GM21360 (cell line): ENCODE results near the gene C19orf18.
"Not testable (repeated sequence)": the region's sequence is repeated elsewhere in the genome, so short reads cannot be mapped to it uniquely, and the experiment has no call there.

Experiments used
- ATAC-seq: cut with Tn5 transposase; IDR thresholded peaks from one replicate; pipeline ENCODE4 v1.9.1; 2021; ENCODE audit warnings: mild to moderate bottlenecking, moderate library complexity; ENCODE audit not compliant: unreplicated experiment

The C19orf18 gene

DNA sequence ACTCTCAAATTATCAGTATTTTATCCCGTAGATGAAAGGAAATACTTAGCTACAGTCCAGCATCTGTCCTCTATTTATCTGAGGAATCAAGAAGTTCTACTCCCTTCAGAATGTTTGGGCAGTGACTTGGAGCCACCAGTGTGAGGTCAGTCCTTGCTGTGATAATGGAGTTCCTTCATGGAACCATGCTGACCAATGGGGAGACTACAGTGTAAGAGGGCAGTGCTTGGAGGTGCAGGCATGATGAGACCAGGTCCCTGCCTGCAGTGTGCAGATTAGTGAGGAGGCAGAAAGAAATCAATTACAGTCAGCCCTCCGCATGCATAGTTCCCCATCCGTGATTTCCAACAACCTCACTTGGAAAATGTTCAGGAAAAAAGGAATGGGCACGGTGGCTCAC lies at the start of gene C19orf18:
Gene C19orf18 (minus strand): TSS at position 101 of the 400 bp plus-strand sequence. CDS start 102 bp downstream, outside the sequence.
- no peak for ATAC-seq

DNA sequence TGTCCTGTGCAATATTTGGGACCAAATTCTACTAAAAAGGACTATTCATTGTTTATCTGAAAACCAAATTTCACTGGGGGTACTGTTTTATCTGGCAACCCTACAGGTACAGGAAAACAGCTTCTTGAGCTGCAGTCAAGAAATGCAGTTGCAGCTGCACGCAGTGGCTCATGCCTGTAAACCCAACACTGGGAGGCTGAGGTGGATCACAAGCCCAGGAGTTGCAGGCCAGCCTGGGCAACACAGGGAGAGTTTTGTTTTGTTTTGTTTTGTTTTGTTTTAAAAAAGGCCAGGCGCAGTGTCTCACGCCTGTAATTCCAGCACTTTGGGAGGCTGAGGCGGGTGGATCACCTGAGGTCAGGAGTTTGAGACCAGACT lies 47.9 kb upstream of the C19orf18 start:
- no peak for ATAC-seq

DNA sequence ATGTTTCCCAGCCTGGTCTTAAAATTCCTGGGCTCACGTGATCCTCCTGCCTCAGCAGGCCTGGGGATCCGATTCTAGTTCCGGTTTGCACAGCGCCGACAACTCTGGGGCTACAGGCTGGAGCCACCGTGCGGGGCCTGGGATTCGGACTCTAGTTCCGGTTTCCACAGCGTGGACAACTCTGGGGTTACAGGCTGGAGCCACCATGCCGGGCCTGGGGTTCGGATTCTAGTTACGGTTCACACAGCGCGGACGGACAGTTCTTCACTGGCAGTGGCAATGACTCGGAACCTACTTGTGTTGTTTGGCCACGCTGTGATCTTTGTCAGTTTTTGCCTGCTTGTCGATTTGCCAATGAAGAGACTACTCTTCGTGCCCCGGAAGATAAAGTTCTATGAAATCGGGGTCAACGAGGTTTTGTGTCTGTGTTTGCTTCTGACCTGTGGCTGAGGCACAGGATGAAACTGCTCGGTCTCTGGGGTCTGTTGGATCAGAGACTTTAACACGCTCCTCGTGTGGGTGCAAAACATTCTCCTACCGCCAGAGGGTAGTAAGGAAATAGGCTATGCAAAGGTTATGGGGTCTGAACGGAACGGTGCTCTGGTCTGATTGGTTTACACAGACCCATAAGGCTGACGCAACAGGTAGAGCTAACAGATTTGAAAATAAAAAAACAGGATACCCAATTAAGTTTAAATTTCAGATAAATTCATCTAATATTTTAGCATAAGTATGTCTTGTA lies 47.4 kb upstream of the C19orf18 start:
- no peak for ATAC-seq

DNA sequence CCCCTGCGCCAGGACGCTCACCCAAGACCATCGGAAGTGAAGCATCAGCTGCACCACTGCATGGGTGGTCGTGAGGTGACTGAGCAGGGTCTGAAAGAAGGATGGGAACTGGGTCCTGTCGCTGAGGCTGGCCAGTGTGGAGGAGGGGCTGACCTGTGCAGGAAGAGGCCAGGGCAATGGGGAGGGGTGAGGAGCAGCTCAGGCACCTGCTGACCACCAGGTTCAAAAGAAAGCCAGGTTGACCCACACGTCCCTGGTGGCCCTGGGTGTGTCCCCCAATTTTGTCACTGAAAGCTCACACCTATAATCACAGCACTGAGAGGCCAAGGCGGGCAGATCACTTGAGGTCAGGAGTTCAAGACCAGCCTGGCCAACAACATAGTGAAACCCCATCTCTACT lies 45.8 kb upstream of the C19orf18 start:
- ATAC-seq, result no peak

GRCh38 chr19:58014141-58014540 lies 39.8 kb upstream of the C19orf18 start:
- ATAC-seq, result no peak

- ATAC-seq, result no peak
Observed at GRCh38 chr19:58010507-58010906, 36.2 kb upstream of the C19orf18 start.

GRCh38 chr19:58009666-58010301 lies 35.5 kb upstream of the C19orf18 start:
- no peak for ATAC-seq

GRCh38 chr19:58009301-58009665 lies 34.9 kb upstream of the C19orf18 start:
- ATAC-seq, result no peak

DNA sequence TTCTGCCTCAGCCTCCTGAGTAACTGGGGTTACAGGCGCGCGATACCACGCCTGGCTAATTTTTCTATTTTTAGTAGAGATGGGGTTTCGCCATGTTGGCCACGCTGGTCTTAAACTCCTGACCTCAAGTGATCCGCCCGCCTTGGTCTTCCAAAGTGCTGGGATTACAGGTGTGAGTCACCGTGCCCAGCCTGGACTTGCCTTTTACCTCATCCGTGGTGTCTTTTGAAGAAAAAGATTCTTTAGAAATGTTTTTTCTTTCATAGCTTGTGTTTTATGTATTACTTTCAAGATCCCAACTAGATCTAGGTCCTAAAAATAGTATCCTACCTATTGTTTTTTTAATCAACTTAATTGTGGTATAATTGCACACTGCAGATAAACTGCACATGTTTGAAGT lies 34.5 kb upstream of the C19orf18 start:
- not testable (repeated sequence) for ATAC-seq

DNA sequence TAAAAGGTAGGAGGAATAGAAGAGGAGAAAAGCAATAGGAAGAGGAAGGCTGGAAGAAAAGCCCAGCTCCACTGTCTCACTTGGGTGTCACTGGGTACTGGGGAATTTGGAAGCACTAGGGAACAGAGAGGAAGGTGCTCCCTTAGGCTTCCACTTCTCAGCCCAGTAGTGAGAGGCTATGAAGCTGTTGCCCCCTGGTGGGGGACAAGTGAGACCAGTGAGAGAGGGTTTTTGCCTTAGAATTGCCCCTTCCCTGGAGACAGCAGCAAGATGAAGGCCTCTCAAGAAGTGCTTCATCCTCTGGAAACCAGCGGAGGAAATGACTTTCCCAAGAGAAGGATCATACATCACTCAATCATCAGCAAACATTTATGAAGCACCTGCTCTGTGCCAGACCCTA lies 33.0 kb upstream of the C19orf18 start:
- ATAC-seq, result no peak

DNA sequence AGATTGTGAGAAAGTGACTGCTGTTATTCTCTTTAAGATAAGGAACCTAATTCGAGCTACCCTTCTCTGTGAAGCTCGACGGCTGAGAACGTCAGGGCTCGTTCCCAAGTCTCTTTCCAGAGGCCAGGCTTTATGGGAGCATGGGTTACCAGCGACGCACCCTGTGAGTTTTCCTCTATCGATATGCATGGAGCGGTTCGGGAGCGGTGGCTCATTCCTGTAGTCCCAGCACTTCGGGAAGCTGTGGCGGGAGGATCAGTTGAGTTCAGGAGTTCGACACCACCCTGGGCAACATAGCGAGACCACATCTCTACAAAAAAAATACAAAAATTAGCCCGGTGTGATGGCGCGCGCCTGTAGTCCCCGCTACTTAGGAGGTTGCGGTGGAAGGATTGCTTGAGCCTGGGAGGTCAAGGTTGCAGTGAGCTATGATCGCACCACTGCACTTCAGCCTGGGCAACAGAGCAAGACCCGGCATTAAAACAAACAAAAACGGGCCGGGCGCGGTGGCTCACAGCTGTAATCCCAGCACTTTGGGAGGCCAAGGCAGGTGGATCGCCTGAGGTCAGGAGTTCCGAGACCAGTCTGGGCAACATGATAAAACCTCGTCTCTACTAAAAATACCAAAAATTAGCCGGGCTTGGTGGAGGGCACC lies 29.0 kb upstream of the C19orf18 start:
- ATAC-seq, result no peak

DNA sequence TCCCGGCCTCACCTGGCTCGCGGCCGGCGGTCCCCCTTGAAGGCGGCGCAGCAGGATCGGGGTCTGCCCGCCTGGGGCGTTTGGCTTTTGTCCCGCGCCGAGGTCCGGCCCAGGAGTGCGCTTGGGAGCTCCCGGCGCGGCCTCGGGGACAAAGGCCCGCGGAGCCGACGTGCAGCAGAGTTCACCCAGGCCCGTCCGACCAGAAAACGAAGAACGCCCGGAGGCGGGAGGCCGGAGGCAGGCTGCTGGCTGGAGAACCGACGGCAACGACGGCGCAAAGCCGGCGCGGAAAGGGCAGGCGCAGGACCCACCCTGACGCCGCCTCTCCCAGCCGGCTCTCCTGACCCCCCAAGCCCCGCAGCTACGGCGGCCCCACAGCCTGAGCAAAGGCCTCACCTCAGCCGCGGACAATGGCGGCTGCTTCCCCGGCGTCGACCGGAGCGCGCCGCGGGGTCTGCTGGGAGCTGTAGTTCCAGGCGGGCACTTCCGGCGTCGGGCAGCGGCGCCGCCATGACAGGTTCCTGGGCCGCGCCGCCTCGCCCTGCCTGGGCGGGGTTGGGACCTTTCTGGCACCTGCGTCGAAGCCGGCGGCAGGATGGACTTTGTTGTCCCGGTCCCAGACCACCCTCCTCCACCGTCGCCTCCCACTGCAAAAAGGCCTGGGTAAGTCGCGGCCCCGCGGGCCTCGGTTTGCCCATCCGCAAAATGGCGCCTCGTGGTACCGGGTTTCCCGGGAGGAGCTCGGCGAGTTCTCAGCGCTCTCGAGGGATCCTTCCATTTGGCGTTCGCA lies 28.2 kb upstream of the C19orf18 start, which contains the start of gene ZNF606:
Gene ZNF606 (minus strand): TSS at position 437 of the 790 bp plus-strand sequence. CDS start 1,501 bp downstream, outside the sequence.
- peak; percentile 88 for ATAC-seq

- peak; percentile 15 for ATAC-seq
Observed at GRCh38 chr19:58001895-58002369, 27.6 kb upstream of the C19orf18 start.

DNA sequence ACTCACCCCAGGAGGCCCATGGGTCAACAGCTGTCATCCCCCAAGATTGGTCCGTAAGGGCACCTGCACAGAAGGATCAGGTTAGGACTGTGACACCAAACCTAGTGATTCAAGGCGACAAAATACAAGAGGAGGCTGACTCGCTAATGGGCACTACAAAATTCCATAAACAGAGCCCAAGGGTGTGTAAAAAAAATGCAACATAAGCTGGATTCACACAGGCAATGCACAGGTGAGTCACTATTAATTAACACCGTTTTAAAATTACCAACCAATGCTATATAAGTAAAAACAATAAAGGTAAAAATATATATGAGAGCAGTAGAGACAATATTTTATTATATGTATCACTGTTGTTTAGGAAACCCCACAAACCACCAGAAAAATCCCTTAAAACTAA lies 26.3 kb upstream of the C19orf18 start:
- ATAC-seq, result no peak

DNA sequence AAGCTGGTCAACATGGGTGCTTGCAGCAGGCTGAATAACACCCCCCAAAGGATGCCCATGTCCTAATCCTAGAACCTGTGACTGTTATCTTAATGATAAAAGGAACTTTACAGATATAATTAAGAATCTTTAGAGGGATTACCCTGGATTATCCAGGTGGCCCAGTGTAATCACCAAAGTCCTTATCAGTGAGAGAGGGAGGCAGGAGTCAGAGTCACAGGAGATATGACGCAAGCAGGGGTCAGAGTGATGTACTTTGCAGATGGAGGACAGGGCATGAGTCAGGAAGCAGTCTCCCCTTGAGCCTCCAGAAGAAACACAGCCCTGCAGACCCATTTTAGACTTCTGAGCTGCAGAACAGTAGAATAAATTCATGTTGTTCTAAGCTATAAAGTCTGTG lies 18.5 kb upstream of the C19orf18 start:
- no peak for ATAC-seq

DNA sequence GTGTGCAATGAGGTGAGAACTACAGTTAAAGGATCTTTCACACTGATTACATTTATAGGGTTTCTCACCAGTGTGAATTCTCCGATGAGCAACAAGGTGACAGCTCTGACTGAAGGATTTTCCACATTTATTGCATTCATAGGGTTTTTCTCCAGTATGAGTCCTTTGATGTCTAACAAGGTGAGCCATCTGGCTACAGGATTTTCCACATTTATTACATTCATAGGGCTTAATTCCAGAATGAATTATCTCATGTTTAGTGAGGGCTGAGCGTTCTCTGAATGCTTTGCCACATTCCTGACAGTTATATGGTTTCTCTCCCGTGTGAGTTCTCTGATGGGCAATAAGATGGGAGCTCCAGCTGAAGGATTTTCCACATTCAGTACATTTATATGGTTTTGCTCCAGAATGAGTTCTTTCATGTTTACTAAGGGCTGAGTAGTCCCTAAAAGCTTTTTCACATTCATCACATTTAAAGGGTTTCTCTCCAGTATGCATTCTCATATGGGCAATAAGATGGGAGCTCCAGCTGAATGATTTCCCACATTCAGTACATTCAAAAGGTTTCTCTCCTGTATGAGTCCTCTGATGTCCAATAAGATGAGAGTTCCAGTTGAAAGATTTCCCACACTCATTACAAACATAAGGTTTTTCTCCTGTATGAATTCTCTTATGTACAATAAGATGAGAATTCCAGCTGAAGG lies 4.4 kb upstream of the C19orf18 start:
- no peak for ATAC-seq

DNA sequence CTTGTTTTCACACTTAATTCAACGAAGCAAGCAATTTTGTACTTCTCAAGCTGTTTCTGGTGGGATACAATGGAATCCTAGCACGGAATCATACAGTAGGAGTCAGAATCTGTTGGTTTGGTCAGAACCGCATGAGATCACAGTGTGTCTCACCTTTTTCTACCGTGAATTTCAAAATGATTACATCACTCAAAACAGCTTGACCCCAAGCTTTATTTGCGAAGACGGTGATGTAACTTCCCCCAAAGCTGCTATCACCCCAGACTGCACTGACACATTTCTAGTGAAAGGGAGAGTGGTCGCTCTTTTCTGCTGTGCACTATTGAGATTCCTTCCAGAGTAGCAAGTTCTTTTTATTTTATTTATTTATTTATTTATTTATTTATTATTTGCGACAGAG lies 9.6 kb downstream of the C19orf18 start:
- no peak for ATAC-seq

DNA sequence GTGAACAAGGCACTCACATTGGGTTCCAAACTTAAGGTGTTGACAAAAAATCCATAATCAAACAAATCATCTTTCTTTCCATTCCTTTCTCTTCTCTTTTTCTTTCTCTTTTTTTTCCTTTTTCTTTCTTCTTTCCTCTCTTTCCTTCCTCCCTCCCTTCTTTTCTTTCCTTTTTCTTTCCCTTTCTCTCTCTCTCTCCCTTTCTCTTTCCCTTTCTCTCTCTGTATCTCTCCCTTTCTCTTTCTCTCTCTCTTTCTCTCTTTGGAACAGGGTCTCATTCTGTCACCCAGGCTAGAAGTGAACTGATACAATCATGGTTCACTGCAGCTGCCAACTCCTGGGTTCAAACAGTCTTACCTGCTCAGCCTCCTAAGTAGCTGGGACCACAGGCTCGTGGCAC lies 12.5 kb downstream of the C19orf18 start:
- no peak for ATAC-seq

DNA sequence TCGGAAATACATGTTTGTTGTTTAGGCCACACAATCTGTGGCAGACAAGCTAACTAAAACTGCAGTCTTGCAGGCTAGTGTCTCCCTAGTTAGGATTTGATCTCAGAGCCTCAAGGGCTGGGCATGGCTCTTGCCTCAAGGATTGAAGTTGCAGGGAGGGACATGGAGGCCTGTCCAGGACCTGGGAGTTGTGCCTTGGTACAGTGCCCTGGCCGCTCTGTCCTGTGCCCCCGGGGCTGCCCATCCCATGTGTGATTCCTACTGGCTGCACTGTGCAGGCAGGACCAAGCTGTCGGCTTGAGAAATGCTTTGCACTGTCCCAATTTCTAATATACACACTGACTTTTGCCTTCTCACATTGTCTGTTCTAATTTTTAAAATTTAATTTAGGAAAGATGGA lies 19.3 kb downstream of the C19orf18 start:
- ATAC-seq, result no peak

DNA sequence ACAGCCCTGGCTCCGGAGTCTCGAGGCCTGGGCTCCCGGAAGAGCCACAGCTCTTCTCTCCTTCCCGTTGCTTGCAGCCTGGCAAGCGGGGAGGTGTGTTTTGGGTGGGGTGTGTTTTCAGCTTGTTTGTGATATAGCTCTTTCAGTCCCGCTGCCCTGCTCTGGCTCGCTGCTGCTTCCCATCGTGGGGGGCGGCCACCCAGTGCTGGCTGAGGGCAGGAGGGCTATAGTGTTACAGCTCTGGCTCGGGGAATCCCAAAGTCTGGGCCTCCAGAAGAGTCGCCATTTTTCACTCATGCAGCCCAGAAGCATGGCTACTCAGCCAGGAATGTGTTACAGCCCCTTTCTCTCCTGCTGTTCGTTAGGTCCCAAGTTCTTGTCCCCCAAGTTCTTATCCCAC lies 24.6 kb downstream of the C19orf18 start:
- ATAC-seq, result no peak

GRCh38 chr19:57949296-57949695 lies 25.0 kb downstream of the C19orf18 start:
- no peak for ATAC-seq
